GM20431 (cell line): ENCODE results near the gene CTXND2.

ENCODE experiments used
- in situ Hi-C: fragments of 300-500 bp; cut with MseI, MboI; formaldehyde crosslinking; loops from one replicate; pipeline ENCODE4 v1.15.0; 2020; ENCODE audit warnings: low sequenced_read_pairs; ENCODE audit not compliant: unreplicated experiment

Gene CTXND2

DNA sequence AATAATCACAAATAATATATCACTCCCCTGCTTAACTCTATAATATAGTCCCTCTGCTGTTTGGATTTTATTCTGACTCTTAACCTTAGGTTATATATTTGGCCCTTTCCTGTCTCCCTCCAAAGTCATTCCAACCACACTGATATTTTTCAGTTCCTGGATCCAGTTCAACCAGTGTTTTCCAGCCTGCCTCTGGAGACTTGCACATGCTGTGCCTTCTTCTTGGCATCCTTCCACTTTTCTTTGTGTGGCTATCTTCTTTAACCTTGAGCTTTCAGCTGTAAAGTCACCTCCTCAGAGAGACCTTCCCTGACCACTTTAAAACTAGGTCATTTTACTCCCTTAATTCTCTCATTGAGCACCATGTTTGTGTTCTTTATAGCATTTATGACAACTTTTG lies 68.3 kb downstream of the CTXND2 start:
- in situ Hi-C loops = no loop called here

DNA sequence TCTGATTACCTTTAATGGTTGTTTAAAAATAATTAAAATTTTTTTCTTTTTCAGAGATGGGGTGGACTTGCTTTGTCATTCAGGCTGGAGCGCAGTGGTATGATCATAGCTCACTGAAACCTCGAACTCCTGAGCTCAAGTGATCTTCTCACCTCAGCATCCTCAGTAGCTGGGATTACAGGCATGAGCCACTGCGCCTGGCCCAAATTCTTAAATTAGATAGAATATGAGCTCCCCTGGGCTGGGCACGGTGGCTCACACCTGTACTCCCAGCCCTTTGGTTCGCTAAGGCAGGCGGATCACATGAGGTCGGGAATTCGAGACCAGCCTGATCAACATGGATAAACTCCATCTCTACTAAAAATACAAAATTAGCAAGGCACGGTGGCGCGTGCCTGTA lies 70.7 kb downstream of the CTXND2 start:
- in situ Hi-C loops = no loop called here

GRCh38 chr1:150960646-150961045 lies 73.7 kb downstream of the CTXND2 start:
- in situ Hi-C loops = no loop called here

DNA sequence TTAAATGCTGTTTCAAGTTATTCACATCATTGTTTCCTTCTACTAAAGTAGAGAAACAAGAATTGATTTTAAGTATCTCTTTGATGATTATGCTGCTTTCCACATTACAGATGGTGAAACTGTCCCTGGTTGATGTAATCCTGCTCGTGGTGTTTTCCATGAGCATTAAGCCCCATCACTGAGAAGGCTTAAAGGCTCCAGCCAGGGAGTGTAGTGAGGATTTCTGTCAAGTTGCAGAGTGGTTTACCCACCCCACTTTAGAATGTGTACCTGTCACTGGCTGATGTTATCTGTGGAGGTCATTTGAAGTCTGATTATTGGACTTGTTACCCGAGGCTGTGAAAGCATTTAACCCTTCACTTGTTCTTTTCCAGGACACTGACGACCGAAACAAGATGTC lies 74.8 kb downstream of the CTXND2 start:
- in situ Hi-C loops = no loop called here
